ENCODE results near the gene ZNF444.

GRCh38 chr19:56118666-56119581, 22.2 kb upstream of the ZNF444 start:
- TF ChIP-seq POLR2A (IDR thresholded peaks at IDR 0.05; ENCODE audit: low read length), result no peak
- TF ChIP-seq GATA1 (IDR thresholded peaks at IDR 0.05; ENCODE audit: low read depth, low read length), result no peak
